HFFc6 (cell line): ENCODE results near the gene SHOX. TPM values are rescaled to one million over a fixed set of nuclear protein-coding genes. Genes with fewer than 3 reads are reported as not detected.

Experiments
- DNase-seq: peaks from one replicate; pipeline ENCODE4 v3.0.0-alpha.2; 2018
- H3K27ac Mint-ChIP-seq: 2 replicates; pipeline ENCODE4 v1.8.0; 2020; ENCODE audit warnings: mild to moderate bottlenecking, mixed read lengths
- H3K27me3 Mint-ChIP-seq: 2 replicates; pipeline ENCODE4 v1.8.0; 2021; ENCODE audit warnings: mild to moderate bottlenecking, moderate library complexity, mixed read lengths; ENCODE audit not compliant: insufficient read depth
- H3K36me3 Mint-ChIP-seq: 2 replicates; pipeline ENCODE4 v1.8.0; 2021; ENCODE audit warnings: low read depth, mixed read lengths
- H3K4me1 Mint-ChIP-seq: 2 replicates; pipeline ENCODE4 v1.8.0; 2020; ENCODE audit warnings: low read depth, mixed read lengths
- H3K4me3 Mint-ChIP-seq: 2 replicates; pipeline ENCODE4 v1.8.0; 2020; ENCODE audit warnings: mild to moderate bottlenecking, moderate library complexity, mixed read lengths
- H3K9me3 Mint-ChIP-seq: 2 replicates; pipeline ENCODE4 v1.8.0; 2020; ENCODE audit warnings: mild to moderate bottlenecking, mixed read lengths
- total RNA-seq, 6 experiments: library from RNA; stranded (reverse); fragmentation: NEBNext Ultra II Directional; extraction: Animal tissue kit (Norgen Biotek cat#: 25700); gene quantifications; 2 replicates in 1 of 6; 3 replicates in 5 of 6; pipeline ENCODE4 v1.2.3, GENCODE V29; 2021
- TF ChIP-seq, protein P1 (sequence below): fragments of 200-600 bp; sonication (generic); IDR thresholded peaks from 2 replicates; pipeline ENCODE4 v1.5.0; 2021; ENCODE audit warnings: antibody characterized with exemption, mild to moderate bottlenecking

Gene SHOX
- total RNA-seq, 6 experiments from 2014 or later, result 27.1 to 41.8 (median 28.6) TPM

DNA sequence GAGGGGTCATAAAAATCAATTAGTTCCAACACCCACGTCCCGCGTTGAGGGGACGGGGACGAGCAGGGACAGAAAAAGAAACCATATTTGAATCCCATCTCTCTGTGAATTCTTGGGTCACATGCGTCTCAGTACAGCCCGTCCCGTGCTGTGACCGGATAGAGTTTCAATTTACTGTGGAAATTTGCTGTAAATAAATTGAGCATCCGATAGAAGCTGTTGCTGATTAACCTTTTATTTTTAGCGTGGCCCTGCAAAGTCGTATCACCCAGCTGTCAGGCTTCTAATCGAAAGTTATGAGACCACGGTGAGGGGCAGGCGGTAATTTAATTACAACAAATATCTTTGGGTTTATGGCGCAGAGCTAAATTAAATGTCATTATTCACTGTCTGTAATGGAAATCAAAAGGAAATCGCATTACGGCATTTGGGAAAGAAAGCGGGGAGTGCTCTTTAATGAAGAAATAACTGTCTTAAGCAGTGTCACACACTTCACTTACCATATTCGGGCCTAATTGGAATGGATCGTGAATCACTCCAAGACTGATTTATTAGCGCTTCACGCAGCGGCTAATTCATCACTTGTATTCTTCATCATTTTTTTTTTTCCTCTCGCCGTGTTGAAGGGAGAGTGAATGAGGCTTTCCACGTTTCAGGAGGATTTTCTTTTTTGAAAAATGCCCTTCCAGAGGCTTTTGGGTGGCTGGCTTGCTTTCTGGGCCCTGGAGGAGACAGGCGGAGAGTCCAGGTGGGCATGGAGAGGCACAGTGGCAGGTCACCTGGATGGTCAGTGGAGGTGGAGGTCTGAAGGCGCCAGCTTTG, 7.3 kb downstream of the SHOX start:
- TF ChIP-seq, protein P1, sequence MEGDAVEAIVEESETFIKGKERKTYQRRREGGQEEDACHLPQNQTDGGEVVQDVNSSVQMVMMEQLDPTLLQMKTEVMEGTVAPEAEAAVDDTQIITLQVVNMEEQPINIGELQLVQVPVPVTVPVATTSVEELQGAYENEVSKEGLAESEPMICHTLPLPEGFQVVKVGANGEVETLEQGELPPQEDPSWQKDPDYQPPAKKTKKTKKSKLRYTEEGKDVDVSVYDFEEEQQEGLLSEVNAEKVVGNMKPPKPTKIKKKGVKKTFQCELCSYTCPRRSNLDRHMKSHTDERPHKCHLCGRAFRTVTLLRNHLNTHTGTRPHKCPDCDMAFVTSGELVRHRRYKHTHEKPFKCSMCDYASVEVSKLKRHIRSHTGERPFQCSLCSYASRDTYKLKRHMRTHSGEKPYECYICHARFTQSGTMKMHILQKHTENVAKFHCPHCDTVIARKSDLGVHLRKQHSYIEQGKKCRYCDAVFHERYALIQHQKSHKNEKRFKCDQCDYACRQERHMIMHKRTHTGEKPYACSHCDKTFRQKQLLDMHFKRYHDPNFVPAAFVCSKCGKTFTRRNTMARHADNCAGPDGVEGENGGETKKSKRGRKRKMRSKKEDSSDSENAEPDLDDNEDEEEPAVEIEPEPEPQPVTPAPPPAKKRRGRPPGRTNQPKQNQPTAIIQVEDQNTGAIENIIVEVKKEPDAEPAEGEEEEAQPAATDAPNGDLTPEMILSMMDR, result no peak
- DNase-seq, result no peak
- peaks cover 54% of the 10 kb centered on the region for H3K36me3 Mint-ChIP-seq
- H3K27me3 Mint-ChIP-seq, result peaks cover 22% of the 10 kb centered on the region
- peak overlapping the region; percentile 91 for H3K4me3 Mint-ChIP-seq
- peaks cover 41% of the 10 kb centered on the region for H3K4me1 Mint-ChIP-seq
- peak overlapping the region; percentile 96 for H3K27ac Mint-ChIP-seq
- H3K9me3 Mint-ChIP-seq, result no peaks in the 10 kb centered on the region

DNA sequence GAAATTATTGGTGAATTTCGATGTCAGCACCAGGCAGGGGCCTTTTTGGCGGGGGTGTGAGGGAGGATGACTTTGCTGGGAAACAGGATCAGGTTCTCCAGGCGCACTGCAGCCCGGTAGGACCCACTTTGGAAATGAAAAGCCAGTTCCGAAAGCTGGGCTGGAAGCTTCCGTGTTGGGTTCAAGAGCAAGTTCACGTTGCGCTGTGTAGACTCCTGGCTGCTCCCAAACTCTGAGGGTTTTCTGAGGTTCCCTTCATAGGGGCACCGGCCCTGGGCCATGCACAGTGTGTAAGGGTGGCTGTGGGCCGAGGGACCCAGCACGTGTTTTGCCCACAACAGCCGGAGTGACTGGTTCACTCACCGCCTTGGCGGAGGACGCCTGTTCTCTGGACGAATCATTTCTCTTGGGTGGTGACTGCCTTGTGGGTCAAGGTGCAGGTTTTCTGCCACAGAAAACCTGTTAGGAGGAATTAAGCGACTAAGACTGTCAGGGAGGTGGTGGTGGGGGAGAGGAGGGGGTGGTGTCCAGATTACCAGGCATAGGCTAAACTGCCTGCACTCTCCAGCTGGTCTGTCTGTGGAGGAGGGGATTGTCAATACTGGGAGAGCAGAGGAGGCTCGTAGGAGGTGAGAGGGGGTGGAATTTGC, 8.0 kb downstream of the SHOX start:
- Mint-ChIP-seq H3K36me3 (peaks cover 47% of the 10 kb centered on the region), H3K9me3 (no peaks in the 10 kb centered on the region), H3K4me3 (peak overlapping the region; percentile 91), H3K27me3 (peaks cover 24% of the 10 kb centered on the region), H3K27ac (peak overlapping the region; percentile 96), H3K4me1 (peaks cover 45% of the 10 kb centered on the region)
- DNase-seq, result no peak
- TF ChIP-seq, protein P1, result no peak

DNA sequence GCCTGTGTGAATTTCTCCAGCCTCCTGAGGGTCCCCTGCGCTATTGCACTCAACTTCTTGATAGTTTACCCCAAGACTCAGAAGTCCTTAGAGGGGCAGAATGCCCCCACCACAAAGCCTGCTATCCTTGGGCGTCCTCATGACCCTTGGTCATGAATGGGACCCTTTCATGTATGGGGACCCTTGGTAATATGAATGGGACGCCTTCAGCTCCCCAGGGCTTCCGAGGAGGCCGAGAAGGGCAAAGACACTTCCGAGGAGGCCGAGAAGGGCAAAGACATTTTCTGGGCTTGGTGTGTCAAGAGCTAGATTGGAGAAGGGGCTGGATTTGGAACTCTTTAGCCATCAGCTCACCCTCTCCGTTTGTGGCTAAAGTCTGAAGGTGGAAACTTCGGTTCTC, 8.6 kb downstream of the SHOX start:
- Mint-ChIP-seq H3K36me3 (peaks cover 42% of the 10 kb centered on the region), H3K4me3 (peak overlapping the region; percentile 20; the same call in 1 of the 2 replicates), H3K27ac (peak overlapping the region; percentile 96), H3K27me3 (peaks cover 24% of the 10 kb centered on the region), H3K9me3 (no peaks in the 10 kb centered on the region), H3K4me1 (peaks cover 45% of the 10 kb centered on the region)
- no peak for DNase-seq
- TF ChIP-seq, protein P1, result no peak

DNA sequence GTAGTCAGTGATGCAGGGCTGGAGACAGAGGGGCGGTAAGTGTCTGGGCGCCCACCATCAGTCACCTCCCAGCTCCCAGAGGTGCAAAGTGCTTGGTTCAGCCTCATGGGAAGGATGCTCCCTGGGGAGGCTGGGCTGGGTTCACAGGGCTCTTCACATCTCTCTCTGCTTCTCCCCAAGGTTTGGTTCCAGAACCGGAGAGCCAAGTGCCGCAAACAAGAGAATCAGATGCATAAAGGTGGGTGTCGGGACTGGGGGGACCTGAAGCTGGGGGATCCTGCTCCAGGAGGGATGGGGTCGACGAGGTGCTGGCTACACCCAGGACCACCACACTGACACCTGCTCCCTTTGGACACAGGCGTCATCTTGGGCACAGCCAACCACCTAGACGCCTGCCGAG, 10.1 kb downstream of the SHOX start:
- no peak for DNase-seq
- Mint-ChIP-seq H3K27ac (peak overlapping the region; percentile 7; the same call in 1 of the 2 replicates), H3K4me1 (peaks cover 48% of the 10 kb centered on the region), H3K27me3 (peaks cover 18% of the 10 kb centered on the region), H3K36me3 (peaks cover 38% of the 10 kb centered on the region), H3K4me3 (no peak overlapping the region), H3K9me3 (no peaks in the 10 kb centered on the region)
- TF ChIP-seq, protein P1, result no peak

DNA sequence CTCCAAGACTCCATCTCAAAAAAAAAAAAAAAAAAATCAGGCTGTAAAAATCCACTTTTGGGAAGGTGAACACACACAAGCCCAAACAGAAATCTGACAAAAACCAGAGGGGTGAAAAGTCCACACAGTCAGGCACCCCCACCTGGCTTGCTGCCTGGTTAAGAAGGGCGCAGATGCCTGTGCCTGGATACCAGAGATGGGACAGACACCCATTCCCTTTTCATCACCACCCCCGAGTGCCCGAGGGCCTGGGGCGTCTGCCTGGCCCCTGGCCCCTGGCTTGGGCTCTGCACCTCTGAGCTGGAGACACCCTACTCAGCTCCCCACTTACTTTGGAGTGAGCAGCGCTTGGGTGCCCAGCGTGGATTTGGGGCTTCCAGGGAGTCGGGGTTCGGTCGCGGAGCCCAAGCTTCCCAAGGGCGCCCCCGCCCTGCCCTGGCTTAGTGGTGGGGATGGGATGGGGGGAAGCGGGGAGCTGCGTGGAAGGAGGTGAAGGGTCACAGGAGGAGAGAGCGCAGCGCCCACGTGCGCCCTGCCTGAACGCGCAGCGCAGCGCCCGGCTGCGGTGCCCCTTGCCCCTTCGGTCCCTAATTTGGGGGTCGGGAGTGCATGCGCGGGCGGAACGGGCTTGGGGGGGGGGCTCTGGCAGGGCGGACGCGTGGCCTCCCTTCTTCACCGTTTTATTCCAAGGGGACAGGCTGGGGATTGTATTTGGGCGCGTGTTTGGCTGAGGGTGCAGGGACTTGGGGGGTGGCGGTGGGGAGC, 11.3 kb downstream of the SHOX start:
- Mint-ChIP-seq H3K27ac (no peak overlapping the region), H3K4me1 (peaks cover 55% of the 10 kb centered on the region), H3K36me3 (peaks cover 43% of the 10 kb centered on the region), H3K27me3 (peaks cover 16% of the 10 kb centered on the region), H3K4me3 (no peak overlapping the region), H3K9me3 (no peaks in the 10 kb centered on the region)
- no peak for DNase-seq
- TF ChIP-seq, protein P1, result no peak
